Activated CD4-positive, alpha-beta T cell treated with anti-CD3 and anti-CD28 coated beads, Interleukin-2, Interleukin-4, amounts not matched to agents 100 ng/mL and 50 ng/mL, durations not matched to agents 16 hours and 8 hours (primary cell): Measurements from ENCODE around the gene PCIF1.
A peak's percentile ranks its signal among the peaks of the same experiment; 100 is the strongest.

Source experiments
- DNase-seq: peaks from one replicate; pipeline ENCODE4 v3.0.0-alpha.2; 2020; ENCODE audit warnings: low spot score

Gene PCIF1

DNA sequence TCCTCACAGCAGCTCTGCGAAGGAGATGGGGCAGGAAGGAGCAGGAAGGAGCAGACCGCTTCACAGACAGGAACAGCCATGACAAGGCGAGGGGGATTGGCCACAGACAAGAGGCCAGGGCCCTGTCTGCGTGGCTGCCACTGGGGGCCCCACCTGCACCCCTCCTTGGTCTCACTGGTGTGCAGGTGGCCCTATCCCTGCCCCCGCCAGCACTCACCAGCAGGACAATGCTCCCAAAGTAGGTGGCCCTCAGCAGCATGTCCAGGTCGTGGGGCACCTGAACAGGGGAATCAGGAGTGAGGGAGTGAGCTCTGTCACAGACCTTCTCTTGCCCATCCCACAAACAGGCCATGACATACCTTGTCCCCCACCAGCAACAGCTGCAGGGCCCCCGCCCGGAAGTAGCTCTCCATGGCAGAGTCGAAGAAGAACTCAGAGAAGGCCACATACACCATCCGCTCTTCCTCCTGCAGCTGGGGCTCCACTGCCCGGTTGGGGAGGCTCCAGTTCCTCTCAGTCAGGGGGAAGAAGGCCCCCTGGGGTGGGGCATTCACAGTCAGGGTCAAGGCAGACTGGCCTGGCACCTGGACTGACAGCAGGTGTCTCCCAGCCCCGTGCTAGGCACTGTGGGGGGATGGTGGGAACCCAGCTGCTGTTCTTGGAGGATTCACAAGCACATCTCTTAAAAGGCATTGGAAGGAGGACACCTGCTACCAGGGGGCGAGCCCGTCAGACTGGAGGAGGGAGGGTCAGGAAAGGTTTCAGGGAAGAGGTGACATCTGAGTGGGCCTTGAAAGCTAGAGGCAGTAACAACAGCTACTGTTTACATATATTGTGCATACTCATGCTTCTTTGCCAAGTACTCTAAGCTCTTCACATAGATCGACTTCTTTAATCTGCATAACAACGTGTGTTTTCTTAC lies 29.6 kb upstream of the PCIF1 start:
- DNase-seq = no peak

DNA sequence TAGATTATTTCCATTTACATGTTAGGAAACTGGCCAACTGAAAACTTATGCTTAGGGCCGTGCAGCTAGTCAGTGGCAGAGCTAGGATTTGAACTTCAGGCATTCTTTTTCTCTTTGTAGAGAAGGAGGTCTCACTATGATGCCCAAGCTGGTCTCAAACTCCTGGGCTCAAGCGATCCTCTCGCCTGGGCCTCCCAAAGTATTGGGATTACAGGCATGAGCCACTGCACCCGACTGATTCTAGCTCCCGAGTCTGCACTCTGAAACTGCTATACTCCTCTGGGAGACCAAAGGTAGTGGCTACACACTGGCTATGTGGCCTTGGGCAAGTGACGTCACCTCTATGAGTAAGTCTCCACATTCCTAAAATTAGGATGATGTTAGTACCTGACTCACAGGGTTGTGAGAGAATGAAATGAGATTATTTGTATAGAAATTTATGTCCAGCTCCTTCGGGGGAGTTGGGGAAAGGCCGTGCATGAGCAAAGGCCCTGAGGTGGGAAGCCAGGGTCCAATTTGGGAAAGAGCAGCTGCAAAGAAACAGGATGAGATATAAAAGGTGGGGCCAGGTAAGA lies 28.9 kb upstream of the PCIF1 start:
- DNase-seq = no peak

DNA sequence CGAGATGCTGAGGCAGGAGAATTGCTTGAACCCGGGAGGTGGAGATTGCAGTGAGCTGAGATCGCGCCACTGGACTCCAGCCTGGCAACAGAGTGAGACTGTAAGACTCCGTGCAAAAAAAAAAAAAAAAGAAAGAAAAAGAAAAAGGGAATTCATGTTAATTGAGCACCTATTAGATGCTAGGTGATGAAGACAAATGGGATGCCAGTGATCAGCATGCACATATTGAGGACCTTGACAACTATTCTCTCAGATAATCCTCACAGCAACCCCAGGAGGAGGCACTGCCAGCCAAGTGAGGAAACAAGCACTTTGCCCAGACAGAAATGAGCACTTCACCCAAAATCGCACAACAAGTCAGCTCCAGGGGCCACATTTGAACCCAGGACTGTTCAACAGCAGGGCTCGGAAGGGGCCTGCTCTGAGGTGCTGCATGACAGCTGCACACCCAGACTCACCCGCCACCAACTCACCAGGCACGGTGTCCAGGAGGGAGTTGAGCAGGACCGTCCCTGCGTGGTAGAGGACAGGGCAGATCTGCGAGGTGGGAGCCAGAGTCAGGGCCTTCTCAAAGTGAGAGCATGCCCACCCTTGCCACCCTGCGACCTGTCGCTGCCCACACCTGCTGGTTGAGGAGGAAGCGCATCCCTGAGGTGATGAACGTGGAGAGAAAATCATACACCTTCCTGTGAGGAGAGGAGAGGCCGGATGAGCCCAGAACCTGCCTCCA lies 27.1 kb upstream of the PCIF1 start:
- no peak for DNase-seq

DNA sequence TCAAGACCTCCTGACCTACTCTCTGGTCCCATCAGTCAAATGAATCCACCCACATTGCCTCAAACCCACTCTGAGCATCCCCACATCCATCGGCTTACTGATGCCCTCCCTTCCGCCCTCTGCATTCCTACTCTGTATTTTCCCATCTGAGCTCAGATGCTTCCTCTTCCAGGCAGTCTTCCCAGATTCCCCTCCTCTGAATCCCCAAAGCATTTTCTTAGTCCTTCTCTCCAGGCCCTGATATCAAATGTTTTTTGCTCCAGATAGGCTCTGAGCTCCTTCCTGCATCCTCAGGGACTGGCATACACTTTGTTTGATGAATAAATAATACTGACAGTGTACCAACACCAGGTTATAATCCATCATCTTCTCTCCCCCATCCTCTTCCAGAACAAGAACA lies 26.4 kb upstream of the PCIF1 start:
- DNase-seq = no peak

DNA sequence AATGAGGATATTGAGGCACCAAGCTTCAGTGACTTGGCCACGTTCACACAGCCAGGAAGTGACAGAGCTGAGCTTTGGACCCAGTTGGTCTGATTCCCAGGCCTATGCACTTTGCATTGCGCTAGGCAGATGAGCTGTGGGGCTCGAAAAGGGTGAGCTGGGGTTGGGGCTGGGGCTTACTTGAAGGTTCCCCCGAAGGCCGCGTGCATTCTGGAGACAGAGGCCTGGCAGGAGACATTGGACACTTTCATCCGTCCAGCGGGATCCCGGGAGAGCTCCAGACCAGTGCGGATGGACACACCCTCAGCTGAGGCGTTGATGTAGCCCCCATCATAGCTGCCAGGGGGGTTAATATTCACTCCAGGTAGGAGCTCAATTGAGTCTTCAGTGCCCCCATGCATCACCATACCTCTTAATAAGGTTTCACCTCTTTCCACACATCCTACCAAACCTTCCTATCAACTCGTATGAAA lies 25.1 kb upstream of the PCIF1 start:
- no peak for DNase-seq

DNA sequence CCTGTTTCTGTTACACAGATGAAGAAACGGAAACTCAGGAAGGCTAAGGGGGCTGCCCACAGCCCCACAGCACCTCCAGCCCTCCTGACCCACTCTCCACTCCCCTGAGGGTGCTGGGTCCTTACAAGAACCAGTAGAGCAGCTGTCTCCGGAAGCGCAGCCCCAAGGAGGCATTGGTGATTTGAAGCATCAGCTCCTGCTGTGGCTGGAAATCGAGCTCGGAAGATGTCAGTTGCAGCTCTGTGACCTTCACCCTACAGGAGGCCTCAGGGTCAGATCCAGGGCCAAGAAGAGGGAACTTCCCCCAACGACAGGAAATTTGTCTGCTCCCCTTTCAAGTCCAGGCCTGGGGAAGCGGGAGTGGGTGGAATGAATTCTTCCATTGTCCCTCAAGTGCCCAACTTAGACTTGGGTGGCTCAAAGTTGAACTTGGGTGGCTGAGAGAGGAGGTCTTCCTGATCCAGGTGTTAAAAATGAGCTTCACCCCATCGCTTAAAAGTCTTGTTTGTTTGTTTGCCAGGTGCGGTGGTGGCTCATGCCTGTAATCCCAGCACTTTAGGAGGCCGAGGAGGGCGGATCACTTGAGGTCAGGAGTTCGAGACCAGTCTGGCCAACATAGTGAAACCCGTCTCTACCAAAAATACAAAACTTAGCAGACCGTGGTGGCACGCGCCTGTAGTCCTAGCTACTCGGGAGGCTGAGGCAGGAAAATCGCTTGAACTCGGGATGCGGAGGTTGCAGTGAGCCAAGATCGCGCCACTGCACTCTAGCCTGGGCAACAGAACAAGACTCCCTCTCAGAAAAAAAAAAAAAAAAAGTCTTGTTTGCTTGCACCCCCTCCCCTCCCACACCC lies 24.4 kb upstream of the PCIF1 start:
- no peak for DNase-seq

DNA sequence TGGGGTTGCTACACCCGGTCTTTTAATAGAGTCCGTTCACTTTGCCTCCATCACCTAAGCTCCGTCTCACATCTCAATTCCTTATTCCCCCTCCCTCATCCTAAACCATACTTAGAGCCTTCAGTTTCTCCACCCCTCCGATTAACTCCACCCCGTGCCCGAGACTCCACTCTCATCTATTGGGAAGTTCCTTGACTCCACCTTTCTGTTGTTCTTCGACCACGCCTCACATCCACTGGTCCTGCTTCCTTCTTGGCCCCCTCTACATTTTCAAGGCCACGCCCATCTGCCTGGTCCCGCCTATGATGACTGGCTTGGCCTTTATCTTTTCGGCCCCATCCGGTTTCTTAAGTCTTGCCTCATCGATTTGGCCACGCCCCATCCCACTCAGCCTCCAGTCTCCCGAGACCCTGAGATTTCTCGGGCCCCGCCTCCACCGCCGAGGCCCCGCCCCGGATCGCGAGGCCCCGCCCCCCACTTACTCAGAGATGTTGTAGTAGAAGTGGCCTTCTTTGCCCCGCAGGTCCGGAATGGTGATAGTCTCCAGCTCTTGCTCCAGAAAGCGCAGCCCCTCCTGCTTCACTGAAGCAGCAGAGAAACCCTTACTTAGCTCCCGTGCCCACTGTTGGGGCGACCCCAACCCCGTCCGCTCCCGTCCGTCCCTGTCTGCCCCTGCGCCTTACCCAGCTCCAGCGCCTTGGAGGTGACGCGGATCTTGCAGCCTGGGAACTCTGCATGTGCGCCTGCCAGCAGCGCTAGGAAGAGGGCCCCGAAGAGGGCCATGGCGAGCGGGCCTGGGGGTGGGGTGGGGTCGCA lies 23.6 kb upstream of the PCIF1 start:
- peak; percentile 96 for DNase-seq

DNA sequence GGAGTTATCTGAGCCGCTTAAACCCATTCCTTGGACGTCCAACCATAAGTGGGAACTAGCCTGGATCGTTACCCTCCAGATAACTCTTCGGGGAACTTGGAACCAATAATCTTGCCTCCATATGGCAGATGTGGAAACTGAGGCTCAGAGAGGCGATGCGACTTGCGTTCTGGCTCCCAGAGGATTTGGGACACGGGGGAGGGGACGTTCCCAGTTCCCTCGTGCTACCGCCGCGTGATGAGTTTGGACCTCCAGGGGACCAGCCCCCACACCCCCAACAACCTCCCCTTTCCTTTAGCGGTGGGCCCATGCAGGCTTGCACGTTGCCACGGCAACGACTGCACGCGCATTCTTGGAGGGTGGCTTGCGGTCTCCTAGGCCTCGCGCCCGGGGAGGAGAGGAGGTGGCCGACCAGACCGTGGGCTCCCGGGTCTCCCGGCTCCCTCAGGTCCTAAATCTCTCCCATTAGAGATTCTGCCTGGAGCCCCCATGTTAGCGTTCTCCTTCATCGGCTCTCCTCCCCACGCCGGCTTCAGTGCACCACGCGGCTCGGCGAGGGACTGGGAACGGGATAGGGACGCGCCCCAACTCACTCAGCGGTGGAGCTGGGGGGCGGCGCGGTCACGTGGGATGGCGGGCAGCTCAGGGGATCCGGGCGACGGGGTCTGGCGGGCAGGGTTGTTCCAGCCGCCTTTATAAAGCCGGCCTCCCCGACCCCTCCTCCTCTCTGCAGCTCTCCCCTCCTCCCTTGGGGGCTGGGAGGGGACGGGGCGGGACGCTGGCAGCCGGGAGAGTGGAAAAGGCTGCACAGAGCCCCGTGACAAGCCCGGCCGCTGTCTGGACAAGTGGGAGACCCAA lies 22.8 kb upstream of the PCIF1 start, which contains the start of gene PLTP:
PLTP (minus strand) TSS at position 670 of the 858 bp plus-strand sequence. CDS start 703 bp downstream, outside the sequence.
- DNase-seq = no peak

DNA sequence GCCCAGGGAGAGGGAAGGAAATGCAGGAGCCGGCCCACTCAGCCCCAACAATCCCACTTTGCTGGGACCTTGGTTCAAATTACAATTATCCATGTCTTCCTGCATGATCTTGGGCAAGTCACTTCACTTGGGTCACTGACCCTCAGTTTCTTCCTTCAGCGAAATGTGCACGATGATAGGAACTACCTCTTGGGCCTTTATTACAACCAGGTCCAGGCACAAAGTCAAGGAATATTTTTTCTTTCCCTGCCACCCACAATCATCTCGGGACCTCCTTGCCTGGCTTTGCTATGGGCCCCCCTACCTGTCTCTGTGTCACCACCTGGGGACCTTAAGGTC lies 22.2 kb upstream of the PCIF1 start:
- DNase-seq = no peak

DNA sequence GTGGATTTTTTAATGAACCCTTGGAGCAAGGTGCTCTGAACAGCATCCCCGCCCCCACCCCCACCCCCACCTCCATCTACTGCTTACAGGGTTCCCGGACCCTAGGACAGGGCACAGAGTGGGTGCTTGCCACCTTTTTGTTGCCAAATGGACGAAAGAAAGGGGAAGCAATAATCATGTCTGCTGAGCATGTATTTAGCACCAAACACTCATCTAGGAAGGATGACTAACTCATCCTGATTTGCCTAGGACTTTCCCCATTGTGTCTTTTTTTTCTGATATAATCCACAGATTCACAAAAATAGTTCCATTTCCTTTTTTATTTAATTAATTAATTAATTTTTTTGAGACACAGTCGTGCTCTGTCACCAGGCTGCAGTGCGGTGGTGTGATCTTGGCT lies 21.4 kb upstream of the PCIF1 start:
- DNase-seq = no peak

DNA sequence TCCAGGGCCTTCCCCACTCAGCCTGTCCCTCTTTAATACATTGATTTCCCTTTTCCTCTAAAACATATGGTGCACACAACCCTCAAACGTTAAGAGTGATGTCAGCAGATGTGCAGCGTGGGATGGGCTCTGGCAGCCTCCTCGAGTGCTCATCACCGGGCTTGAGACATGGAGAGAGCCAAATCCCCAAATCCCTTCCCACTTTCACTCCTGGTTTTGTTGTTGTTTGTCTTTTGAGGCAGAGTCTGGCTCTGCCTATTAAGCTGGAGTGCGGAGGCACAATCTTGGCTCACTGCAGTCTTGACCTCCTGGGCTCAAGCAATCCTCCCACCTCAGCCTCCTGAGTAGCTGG lies 16.7 kb upstream of the PCIF1 start:
- DNase-seq = no peak

DNA sequence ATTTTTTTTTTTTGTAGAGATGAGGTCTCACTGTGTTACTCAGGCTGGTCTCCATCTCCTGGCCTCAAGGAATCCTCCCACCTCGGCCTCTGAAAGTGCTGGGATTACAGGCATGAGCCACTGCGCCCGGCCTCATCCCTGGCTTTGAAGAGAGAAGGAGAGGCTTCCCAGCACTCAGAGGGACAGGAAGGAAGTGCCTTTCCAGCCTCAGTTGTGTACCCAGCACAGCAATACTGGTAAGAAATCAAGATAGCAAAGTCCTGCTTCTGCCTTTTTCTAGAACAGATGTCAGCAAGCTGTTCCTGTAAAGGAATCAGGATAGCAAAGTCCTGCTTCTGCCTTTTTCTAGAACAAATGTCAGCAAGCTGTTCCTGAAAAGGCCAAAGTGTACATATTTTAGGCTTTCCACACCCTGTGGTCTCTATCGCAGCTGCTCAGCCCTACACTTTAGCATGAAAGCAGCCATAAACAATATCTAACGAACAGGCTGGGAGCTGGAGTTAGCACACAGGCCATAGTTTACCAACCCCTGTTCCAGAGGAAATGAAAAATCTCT lies 16.2 kb upstream of the PCIF1 start:
- DNase-seq = no peak

DNA sequence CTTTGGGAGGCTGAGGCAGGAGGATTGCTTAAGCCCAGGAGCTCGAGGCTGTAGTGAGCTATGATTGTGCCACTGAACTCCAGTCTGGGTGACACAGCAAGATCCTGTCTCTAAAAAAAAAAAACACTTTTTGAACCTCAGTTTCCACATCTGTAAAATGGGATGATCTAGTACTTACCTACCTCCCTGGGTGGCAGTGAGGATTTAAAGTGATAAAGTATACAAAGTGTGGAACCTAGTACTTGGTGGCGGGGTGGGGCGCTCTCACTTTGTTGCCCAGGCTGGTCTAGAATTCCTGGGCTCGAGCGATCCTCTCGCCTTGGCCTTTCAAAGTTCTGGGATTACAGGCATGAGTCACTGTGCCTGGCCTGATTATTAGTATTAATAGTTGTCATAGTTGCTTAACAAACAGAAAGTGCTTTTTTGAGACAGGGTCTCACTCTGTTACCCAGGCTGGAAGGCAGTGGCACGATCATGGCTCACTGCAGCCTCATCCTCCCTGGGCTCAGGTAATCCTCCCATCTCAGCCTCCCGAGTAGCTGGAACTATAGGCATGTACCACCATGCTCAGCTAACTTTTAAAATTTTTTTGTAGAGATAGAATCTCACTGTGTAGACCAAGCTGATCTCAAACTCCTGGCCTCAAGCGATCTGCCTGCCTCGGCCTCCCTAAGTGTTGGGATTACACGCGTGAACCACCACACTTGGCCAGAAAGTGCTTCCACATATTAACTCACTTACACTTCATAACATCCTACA lies 15.5 kb upstream of the PCIF1 start:
- DNase-seq = no peak

DNA sequence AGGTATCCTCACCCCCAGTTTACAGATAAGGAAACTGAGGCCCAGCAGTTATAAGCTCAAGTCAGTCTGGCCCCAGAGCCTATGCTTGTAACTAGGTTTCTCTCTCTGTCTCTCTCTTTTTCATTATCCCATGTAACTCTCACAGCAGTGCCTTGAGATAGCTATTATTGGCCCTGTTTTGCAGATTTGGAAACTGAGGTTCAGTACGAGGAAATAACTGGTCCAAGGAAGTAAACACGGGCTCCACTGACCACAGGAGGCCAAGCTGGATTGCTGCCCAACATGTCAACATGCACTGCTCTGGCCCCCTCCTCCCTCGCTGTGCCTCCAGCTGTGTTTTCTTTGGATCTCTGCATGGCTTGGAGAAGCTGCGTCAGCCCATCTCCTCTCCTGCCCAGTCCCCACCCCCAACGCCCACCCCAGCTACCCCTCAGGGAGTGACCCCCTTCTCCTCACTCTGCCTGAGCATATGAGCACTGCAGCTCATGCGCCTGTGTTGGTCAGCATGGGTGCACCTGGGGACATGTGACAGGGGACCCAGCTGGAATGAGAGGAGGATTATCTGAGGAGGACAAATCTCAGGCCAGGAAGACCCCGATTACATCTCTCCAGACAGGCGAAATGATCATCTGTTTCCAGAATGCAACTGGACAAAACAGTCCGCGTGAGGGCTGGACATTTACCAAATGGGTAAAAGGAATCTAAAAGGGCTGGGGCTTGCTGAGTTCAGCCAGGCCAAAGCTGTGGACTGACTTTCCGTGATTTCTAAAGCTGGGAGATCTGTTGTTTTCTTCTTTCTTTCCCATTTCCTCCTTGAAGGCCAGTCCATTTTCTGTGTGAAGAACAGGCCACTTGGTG lies 14.7 kb upstream of the PCIF1 start:
- no peak for DNase-seq

DNA sequence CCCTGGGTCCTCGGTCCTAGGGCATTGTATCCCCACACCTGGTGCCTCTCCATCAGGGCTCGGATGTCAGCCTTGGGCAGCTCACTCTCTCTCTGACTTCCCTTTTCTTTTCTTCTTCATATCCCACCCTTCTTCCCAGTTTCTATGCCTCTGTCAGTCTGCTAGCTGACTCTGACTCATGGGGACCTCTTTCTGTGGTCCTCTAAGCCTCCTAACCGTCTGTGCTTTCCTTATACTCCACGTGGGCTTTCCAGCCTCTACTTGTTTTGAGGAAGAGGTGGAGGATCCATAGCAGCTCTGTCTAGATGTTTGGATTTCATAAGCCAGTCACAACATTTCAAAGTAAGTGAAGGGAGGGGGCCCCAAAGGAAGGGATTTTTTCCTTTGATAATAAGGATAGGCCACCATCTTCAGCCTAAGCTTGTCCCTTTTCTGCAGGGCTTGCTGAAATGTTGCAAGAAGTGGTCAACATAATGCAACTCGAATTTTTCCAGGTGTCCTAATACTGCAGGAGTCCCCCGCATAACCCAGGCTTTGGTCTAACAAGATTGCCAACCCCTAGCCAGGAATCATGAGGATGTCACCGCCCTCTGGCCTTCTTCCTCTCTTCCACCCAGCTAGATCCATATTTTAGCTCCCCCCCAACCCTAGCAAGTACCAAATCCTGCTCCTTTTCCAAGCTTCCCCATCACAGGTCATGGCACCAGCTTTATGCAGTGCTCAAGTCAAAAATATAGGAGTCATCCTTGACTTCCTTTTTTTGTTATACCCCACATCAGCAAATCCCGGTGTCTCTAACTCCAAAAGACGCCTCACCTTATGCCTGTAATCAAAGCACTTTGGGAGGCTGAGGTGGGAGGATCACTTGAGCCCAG lies 13.8 kb upstream of the PCIF1 start:
- no peak for DNase-seq

DNA sequence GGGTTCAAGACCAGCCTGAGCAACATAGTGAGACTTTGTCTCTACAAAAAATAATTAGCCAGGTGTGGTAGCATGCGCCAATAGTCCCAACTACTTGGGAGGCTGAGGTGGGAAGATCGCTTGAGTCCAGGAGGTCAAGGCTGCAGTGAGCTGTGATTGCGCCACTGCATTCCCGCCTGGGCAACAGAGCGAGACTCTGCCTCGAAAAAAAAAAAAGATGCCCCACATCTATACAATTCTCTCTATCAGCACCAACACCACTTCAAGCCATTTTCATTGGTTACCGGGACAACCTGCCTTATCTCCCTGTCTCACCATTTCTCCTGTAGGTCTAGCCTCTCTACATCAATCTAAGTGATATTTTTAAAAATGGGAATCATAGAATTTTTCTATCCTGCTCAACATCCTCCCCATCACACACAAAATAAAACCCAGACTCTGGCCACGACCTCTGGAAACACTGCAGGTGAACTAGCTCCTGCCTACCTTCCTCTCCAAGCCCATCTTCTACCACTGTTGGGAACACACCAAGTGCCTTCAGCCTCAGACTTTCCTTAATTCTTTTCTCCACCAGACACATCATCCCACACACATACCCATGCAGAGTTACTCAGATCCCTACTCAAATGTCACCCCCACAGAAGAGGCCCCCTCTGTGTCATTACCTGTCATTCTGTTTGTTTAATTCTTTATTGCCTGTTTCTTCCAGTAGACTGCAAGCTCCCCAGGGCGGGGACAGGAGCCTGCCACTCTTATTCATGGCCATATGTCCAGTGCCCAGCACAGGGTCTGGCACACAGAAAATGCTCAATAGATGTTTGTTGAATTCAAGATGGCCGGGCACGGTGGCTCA lies 12.9 kb upstream of the PCIF1 start:
- DNase-seq = no peak
